M059J (cell line): ENCODE results near the gene NR3C1. TPM values are rescaled to one million over a fixed set of nuclear protein-coding genes. Genes with fewer than 3 reads are reported as not detected.

Source experiments
- DNase-seq: peaks from one replicate; pipeline ENCODE4 v3.0.0-alpha.2; 2012; ENCODE audit warnings: low read depth
- total RNA-seq: library from RNA; depleted of rRNA; stranded (reverse); fragments of >200 nt; shearing (Covaris generic); gene quantifications from 2 replicates; pipeline ENCODE4 v1.2.3, GENCODE V29; 2014

NR3C1 gene
- total RNA-seq, 1 experiment from 2014 or later = 65.3 TPM

DNA sequence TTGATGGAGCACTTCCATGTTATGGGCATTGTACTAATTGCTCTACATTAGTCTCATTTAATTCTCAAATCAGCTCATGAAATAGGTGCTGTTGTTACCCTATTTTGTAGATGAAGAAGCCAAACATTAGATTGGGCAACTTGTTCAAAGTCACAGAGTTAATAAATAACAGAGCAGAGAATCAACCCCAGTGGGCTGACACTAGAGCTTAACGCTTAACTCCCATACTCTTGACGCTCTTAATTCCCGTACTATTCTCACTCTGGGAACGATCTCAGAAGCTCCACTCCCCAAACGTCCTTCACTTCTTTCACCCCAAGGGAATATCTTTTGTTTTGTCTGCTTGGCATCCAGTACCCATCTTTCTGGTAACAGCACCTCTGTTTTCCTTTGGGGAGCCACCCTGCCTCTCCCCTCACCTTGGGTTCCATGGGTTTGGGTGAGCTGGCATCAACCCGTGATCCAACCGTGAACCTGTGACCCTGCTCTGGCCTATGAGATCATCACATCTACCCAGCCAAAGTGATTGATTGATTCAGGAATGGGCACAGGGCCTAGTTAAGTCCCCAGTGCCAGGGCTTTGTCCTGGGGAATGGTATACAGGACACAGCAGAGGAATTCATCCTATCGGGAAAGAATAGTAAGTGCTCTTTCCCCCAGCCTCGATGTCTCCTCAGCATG is 169.2 kb downstream of the NR3C1 start:
- no peak for DNase-seq

- DNase-seq = peak; percentile 47
Observed at GRCh38 chr5:143233031-143233430, 170.5 kb downstream of the NR3C1 start.

DNA sequence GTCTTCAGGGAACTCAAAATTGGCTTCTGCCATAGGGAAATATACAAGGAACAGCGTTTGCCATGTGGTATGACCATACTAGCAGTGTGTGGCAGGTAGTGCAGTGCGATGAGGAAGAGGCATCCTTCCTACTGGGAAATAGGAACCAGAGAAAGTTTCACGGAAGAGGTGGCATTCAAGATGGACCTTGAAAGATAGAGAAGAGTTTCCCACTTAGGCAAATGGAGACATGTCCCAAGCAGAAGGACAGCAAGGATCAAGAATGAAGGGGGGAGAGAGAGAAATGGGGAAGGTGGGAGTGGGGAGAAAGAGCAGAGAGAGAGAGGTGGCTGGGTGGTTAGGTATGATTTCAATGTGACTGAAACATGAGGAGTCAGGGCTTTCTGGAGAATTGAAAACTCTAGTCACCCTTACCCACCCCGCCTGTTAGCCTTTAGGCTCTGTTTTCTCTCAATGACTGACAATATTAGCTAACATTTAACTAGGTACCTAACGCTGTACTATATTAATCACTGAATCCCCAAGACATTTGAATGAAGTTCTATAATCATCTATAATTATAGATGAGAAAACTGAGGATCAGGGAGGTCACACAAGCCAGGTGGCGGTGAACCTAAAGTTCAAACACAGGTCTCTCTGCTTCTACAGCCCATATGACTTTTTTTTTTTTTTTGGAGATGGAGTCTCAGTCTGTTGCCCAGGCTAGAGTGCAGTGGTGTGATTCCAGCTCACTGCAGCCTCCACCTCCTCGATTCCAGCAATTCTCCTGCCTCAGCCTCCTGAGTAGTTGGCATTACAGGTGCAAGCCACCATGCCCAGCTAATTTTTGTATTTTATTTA is 171.3 kb downstream of the NR3C1 start:
- no peak for DNase-seq

- DNase-seq = no peak
Observed at GRCh38 chr5:143231416-143231815, 172.1 kb downstream of the NR3C1 start.

- no peak for DNase-seq
Observed at GRCh38 chr5:143230676-143230996, 172.8 kb downstream of the NR3C1 start.

DNA sequence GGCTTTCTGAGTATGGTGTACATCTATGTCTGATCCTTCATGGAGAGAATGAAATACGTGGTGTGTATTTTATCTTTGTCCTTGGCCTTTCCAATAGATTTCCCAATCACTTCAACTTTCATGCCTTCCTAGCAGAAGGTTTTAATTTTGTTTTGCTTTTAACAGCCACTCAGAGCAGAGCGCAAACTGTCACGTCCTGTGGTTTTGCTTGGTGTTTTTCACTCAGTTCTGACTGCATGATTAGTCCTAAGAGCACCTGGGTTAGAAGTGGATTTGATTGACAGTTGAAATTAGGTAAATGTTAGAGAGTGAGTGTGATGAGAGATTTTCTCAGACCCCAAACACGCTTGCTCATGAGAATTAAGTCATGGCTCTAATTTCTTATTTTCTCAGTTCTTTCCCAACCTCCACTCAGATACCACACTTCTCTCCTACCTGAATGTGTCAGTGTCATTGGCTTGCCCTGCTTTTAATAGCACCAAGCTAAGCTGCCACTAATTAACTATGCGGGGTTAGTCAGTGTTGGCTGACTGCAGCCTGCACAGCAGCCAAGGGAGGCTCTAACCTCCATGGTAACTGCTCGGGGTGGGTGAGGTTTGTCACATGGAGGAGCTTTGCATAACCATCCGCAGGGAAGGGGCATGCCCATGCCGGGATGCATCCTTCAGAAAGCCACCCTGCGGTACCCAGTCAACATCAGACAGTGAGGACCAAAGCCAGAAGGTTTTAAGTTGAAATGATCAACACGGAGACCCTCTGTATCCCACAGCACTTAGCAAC is 173.4 kb downstream of the NR3C1 start:
- peak; percentile 61 for DNase-seq

DNA sequence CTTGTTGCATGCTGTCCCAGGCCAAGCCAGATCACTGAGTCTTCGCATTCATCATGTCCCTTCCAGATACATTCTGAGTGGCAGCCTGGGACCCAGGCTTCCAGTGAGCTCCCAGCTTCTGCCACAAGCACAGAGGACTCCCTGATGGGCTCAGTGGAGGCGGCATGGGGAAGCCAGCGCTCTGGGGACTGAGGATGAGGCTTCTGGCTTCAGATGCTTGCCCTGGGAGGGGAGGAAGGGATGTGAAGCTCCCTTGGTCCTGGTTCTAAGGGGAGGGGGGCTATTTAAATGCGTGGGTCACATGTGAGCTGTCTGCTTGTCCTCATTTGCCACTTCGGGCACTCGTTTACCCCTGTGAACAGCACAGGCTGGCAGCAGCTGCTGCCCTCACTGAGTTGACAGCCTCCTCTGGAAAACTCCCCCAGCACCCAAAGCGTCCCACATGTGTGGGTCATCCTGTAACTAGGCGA is 174.0 kb downstream of the NR3C1 start:
- DNase-seq = no peak

- DNase-seq = no peak
Observed at GRCh38 chr5:143228597-143229293, 174.7 kb downstream of the NR3C1 start.
